Esophagus muscularis mucosa (tissue), 3 donors: ENCODE results near the gene GABPB2.

Experiments used
- POLR2A ChIP-seq: fragments of 450-650 bp; IDR thresholded peaks from one replicate; pipeline ENCODE4 v1.6.1; 2017; ENCODE audit warnings: antibody characterized with exemption, moderate library complexity, mild to moderate bottlenecking, low read depth
- POLR2AphosphoS5 ChIP-seq, 2 donors: sonication (generic); formaldehyde crosslinking; IDR thresholded peaks; one replicate each; pipeline ENCODE4 v1.6.1; 2017; ENCODE audit warnings: antibody characterized with exemption in 2 of 2
- TF ChIP-seq, protein P1 (sequence below), 3 experiments: fragments of 200-600 bp in 2 of 3; fragments of 450-650 bp in 1 of 3; sonication (generic) in 2 of 3; IDR thresholded peaks; one replicate each; pipeline ENCODE4 v1.5.1; 2017 to 2019; ENCODE audit warnings: antibody characterized with exemption in 3 of 3, mild to moderate bottlenecking in 2 of 3, moderate library complexity in 1 of 3

- TF ChIP-seq POLR2A (no peak), POLR2AphosphoS5 (IDR thresholded peaks at IDR 0.05) (no peak)
- TF ChIP-seq, protein P1, sequence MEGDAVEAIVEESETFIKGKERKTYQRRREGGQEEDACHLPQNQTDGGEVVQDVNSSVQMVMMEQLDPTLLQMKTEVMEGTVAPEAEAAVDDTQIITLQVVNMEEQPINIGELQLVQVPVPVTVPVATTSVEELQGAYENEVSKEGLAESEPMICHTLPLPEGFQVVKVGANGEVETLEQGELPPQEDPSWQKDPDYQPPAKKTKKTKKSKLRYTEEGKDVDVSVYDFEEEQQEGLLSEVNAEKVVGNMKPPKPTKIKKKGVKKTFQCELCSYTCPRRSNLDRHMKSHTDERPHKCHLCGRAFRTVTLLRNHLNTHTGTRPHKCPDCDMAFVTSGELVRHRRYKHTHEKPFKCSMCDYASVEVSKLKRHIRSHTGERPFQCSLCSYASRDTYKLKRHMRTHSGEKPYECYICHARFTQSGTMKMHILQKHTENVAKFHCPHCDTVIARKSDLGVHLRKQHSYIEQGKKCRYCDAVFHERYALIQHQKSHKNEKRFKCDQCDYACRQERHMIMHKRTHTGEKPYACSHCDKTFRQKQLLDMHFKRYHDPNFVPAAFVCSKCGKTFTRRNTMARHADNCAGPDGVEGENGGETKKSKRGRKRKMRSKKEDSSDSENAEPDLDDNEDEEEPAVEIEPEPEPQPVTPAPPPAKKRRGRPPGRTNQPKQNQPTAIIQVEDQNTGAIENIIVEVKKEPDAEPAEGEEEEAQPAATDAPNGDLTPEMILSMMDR (IDR thresholded peaks at IDR 0.05), result no peak
Measured at GRCh38 chr1:151135433-151136385, 65.1 kb downstream of the GABPB2 start.
